HuH-7.5 (cell line): ENCODE measurements around the gene SYT14.
"Not testable (repeated sequence)": the region's sequence is repeated elsewhere in the genome, so short reads cannot be mapped to it uniquely, and the experiment has no call there.

ENCODE experiments used
- DNase-seq: peaks from one replicate; pipeline ENCODE4 v3.0.0; 2011; ENCODE audit warnings: low spot score

The SYT14 gene

GRCh38 chr1:209945377-209945776 is 7.4 kb downstream of the SYT14 start:
- DNase-seq = no peak

GRCh38 chr1:209948155-209948554 is 10.1 kb downstream of the SYT14 start:
- no peak for DNase-seq

- DNase-seq = no peak
Measured at GRCh38 chr1:209956116-209956515, 18.1 kb downstream of the SYT14 start.

- DNase-seq = no peak
Measured at GRCh38 chr1:209959623-209960022, 21.6 kb downstream of the SYT14 start.

GRCh38 chr1:209960926-209961325 is 22.9 kb downstream of the SYT14 start:
- DNase-seq = no peak

GRCh38 chr1:209962388-209962787 is 24.4 kb downstream of the SYT14 start:
- no peak for DNase-seq

GRCh38 chr1:209962856-209963255 is 24.8 kb downstream of the SYT14 start:
- DNase-seq = no peak

GRCh38 chr1:209965996-209966395 is 28.0 kb downstream of the SYT14 start:
- DNase-seq = no peak

GRCh38 chr1:209978721-209979120 is 40.7 kb downstream of the SYT14 start:
- not testable (repeated sequence) for DNase-seq

- DNase-seq = no peak
Measured at GRCh38 chr1:209983953-209984352, 45.9 kb downstream of the SYT14 start.

- no peak for DNase-seq
Measured at GRCh38 chr1:209985002-209985401, 47.0 kb downstream of the SYT14 start.

- DNase-seq = no peak
Measured at GRCh38 chr1:209988706-209989105, 50.7 kb downstream of the SYT14 start.

GRCh38 chr1:209989525-209989924 is 51.5 kb downstream of the SYT14 start:
- DNase-seq = no peak

- DNase-seq = no peak
Measured at GRCh38 chr1:209993061-209993830, 55.2 kb downstream of the SYT14 start.

- DNase-seq = no peak
Measured at GRCh38 chr1:209996348-209996747, 58.3 kb downstream of the SYT14 start.

- DNase-seq = no peak
Measured at GRCh38 chr1:209999005-209999404, 61.0 kb downstream of the SYT14 start.

- no peak for DNase-seq
Measured at GRCh38 chr1:210001751-210002150, 63.7 kb downstream of the SYT14 start.

GRCh38 chr1:210003501-210003900 is 65.5 kb downstream of the SYT14 start:
- no peak for DNase-seq

GRCh38 chr1:210010161-210010560 is 72.1 kb downstream of the SYT14 start:
- DNase-seq = no peak

- no peak for DNase-seq
Measured at GRCh38 chr1:210021145-210021860, 83.3 kb downstream of the SYT14 start.

GRCh38 chr1:210022044-210022443 is 84.0 kb downstream of the SYT14 start:
- DNase-seq = no peak

GRCh38 chr1:210024282-210024681 is 86.3 kb downstream of the SYT14 start:
- DNase-seq = no peak

GRCh38 chr1:210024996-210025395 is 87.0 kb downstream of the SYT14 start:
- DNase-seq = no peak

GRCh38 chr1:210025870-210026269 is 87.9 kb downstream of the SYT14 start:
- DNase-seq = no peak
